ENCODE measurements around the gene DNER. TPM values are rescaled to one million over a fixed set of nuclear protein-coding genes. Genes with fewer than 3 reads are reported as not detected.
"Not testable (repeated sequence)": the region's sequence is repeated elsewhere in the genome, so short reads cannot be mapped to it uniquely, and the experiment has no call there.

The DNER gene
- total and polyA plus RNA-seq, 4 donors: 56.5 to 446 (median 269) TPM

DNA sequence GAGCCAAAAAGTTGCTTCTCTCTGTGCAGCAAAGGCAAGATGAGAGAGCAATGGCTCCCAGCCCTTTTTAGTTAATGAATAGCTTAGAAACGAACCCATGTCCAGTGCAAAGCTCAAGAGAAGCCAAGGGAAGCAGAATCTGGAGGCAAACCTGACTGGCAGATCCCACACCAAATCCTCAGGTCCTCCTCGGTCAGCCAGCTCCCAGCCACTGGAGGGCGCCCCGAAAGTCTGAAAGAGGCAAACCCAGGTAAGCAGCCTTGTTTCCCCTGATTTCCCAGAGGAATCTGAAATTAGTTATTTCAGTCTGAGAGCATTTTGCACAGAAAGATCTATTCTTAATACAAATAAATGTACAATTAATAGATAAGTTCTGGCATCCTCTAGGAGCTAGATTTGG lies 372.0 kb downstream of the DNER start:
- Histone ChIP-seq H3K9me3 (ENCODE audit: control insufficient read depth, insufficient read depth, low read length) (no peaks in the 10 kb centered on the region), H3K27me3 (ENCODE audit: control insufficient read depth, insufficient read depth, low read length) (no peaks in the 10 kb centered on the region), H3K36me3 (ENCODE audit: control insufficient read depth, insufficient read depth, low read length) (peaks cover 3% of the 10 kb centered on the region), H3K27ac (ENCODE audit: low read depth, low read length) (no peak overlapping the region), H3K4me1 (ENCODE audit: control insufficient read depth, insufficient read depth, low read length) (no peaks in the 10 kb centered on the region), H3K4me3 (ENCODE audit: low read depth, low read length) (no peak overlapping the region)
- WGBS (ENCODE audit: insufficient coverage): 45% methylated on average over 1 of the region's 4 CpGs
- DNase-seq (ENCODE audit: low read depth in 4 of 6, low spot score in 6 of 6): peak in 3 of 6 donors; percentile 4 to 26 (median 23)

DNA sequence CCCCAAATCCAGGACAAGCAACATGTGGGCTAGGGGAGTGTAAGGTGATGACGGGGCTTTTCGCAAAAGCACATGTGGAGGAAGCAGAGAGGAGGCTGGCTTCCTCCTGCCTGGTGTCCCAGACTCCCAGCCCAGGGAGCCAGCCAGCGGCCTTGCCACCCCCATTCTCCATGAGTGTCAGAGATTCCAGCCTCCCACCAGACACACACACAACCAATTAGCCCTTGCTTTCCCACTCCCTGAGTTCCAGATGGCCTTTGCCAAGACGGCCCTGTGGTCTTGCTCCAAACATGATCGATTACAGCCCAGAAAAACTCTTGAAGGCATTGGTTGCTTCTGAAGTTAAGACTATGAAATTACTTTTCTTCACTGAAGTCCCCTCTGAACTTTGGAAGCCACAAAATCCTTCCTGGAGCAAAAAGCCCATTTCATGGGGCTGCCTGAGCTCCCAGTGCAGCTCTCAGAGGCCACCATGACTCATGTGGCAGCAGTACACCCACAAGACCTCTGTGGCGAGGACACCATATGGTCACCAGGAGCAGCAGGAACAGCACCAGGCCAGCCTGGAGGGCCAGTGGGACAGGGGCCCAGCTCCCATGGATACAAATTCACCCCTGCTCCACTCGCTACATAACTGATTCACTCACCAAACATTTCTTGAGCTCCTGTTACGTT lies 374.1 kb downstream of the DNER start:
- H3K36me3 ChIP-seq (ENCODE audit: control insufficient read depth, insufficient read depth, low read length): peaks cover 3% of the 10 kb centered on the region
- peaks cover 6% of the 10 kb centered on the region for H3K4me1 ChIP-seq (ENCODE audit: control insufficient read depth, insufficient read depth, low read length)
- 97% methylated on average over 5 of the region's 8 CpGs for WGBS (ENCODE audit: insufficient coverage)
- H3K9me3 ChIP-seq (ENCODE audit: control insufficient read depth, insufficient read depth, low read length): no peaks in the 10 kb centered on the region
- no peak overlapping the region for H3K27ac ChIP-seq (ENCODE audit: low read depth, low read length)
- no peaks in the 10 kb centered on the region for H3K27me3 ChIP-seq (ENCODE audit: control insufficient read depth, insufficient read depth, low read length)
- no peak for DNase-seq (ENCODE audit: low read depth in 4 of 6, low spot score in 6 of 6)
- H3K4me3 ChIP-seq (ENCODE audit: low read depth, low read length): no peak overlapping the region

GRCh38 chr2:229339618-229340017 lies 374.7 kb downstream of the DNER start:
- peaks cover 3% of the 10 kb centered on the region for H3K36me3 ChIP-seq (ENCODE audit: control insufficient read depth, insufficient read depth, low read length)
- H3K27me3 ChIP-seq (ENCODE audit: control insufficient read depth, insufficient read depth, low read length): no peaks in the 10 kb centered on the region
- no peak for DNase-seq (ENCODE audit: low read depth in 4 of 6, low spot score in 6 of 6)
- H3K4me1 ChIP-seq (ENCODE audit: control insufficient read depth, insufficient read depth, low read length): peaks cover 6% of the 10 kb centered on the region
- H3K4me3 ChIP-seq (ENCODE audit: low read depth, low read length): no peak overlapping the region
- no peak overlapping the region for H3K27ac ChIP-seq (ENCODE audit: low read depth, low read length)
- no peaks in the 10 kb centered on the region for H3K9me3 ChIP-seq (ENCODE audit: control insufficient read depth, insufficient read depth, low read length)
- WGBS (ENCODE audit: insufficient coverage): 92% methylated on average over 4 of the region's 5 CpGs

GRCh38 chr2:229339171-229339570 lies 375.2 kb downstream of the DNER start:
- not testable (repeated sequence) for H3K27me3 ChIP-seq (ENCODE audit: control insufficient read depth, insufficient read depth, low read length); H3K27ac ChIP-seq (ENCODE audit: low read depth, low read length); H3K36me3 ChIP-seq (ENCODE audit: control insufficient read depth, insufficient read depth, low read length); H3K4me3 ChIP-seq (ENCODE audit: low read depth, low read length); H3K9me3 ChIP-seq (ENCODE audit: control insufficient read depth, insufficient read depth, low read length); DNase-seq (ENCODE audit: low read depth in 4 of 6, low spot score in 6 of 6); H3K4me1 ChIP-seq (ENCODE audit: control insufficient read depth, insufficient read depth, low read length)
- WGBS (ENCODE audit: insufficient coverage): no CpG with 5 or more reads among the region's 4 CpGs

DNA sequence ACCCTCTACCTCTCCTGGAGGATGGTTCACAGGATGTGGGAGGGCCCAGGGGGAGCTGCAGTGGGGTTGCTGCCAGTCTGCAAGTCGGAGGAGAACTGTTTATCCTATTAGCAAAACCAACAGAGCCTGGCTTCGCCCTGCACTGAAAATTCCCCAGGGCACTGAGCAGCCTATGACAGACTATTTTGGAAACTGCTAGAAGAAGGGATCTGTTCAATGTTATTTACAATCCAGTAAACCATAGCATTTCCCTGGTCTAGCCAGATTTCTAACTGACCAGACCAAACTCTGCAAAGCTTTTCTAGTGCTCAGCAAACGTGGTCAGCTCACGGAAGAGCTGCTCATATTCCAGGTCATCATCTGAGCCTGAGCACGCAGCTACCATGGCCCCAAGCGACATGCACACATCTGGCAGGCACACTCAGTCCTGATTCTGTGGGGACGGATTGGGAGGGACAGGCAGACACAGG lies 378.4 kb downstream of the DNER start:
- 81% methylated on average over 5 of the region's 7 CpGs for WGBS (ENCODE audit: insufficient coverage)
- no peak overlapping the region for H3K4me3 ChIP-seq (ENCODE audit: low read depth, low read length)
- no peaks in the 10 kb centered on the region for H3K27me3 ChIP-seq (ENCODE audit: control insufficient read depth, insufficient read depth, low read length)
- peaks cover 3% of the 10 kb centered on the region for H3K36me3 ChIP-seq (ENCODE audit: control insufficient read depth, insufficient read depth, low read length)
- no peaks in the 10 kb centered on the region for H3K9me3 ChIP-seq (ENCODE audit: control insufficient read depth, insufficient read depth, low read length)
- no peak overlapping the region for H3K27ac ChIP-seq (ENCODE audit: low read depth, low read length)
- H3K4me1 ChIP-seq (ENCODE audit: control insufficient read depth, insufficient read depth, low read length): peaks cover 6% of the 10 kb centered on the region
- DNase-seq (ENCODE audit: low read depth in 4 of 6, low spot score in 6 of 6): peak in 1 of 6 donors; percentile 64

DNA sequence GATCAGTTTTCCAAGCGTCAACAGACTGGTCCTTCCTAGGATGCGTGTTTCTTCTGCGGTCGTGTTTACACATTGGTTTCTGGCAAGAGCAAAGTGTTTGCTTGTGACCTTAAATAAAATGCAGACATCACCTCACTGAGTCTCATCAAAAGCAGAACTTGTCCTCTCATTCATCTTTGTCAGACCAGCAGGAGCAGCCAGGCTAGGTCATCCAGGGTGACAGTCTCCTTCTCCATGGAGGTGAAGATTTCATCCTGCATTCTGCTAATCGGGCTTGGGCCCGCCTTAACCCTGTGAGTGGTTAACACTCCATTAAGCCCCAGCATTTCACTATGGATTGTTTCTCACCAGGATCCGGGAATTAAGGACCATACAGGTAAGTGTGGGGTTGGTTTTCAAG lies 379.0 kb downstream of the DNER start:
- no peaks in the 10 kb centered on the region for H3K27me3 ChIP-seq (ENCODE audit: control insufficient read depth, insufficient read depth, low read length)
- WGBS (ENCODE audit: insufficient coverage): 67% methylated on average over 3 of the region's 7 CpGs
- no peak for DNase-seq (ENCODE audit: low read depth in 4 of 6, low spot score in 6 of 6)
- no peaks in the 10 kb centered on the region for H3K9me3 ChIP-seq (ENCODE audit: control insufficient read depth, insufficient read depth, low read length)
- no peak overlapping the region for H3K4me3 ChIP-seq (ENCODE audit: low read depth, low read length)
- H3K36me3 ChIP-seq (ENCODE audit: control insufficient read depth, insufficient read depth, low read length): peaks cover under 1% of the 10 kb centered on the region
- H3K27ac ChIP-seq (ENCODE audit: low read depth, low read length): no peak overlapping the region
- H3K4me1 ChIP-seq (ENCODE audit: control insufficient read depth, insufficient read depth, low read length): peaks cover 6% of the 10 kb centered on the region

GRCh38 chr2:229330952-229331351 lies 383.4 kb downstream of the DNER start:
- DNase-seq (ENCODE audit: low read depth in 4 of 6, low spot score in 6 of 6): peak in 1 of 6 donors; percentile 22
- WGBS (ENCODE audit: insufficient coverage): 78% methylated on average over 2 of the region's 5 CpGs
- peaks cover 3% of the 10 kb centered on the region for H3K4me1 ChIP-seq (ENCODE audit: control insufficient read depth, insufficient read depth, low read length)
- no peaks in the 10 kb centered on the region for H3K36me3 ChIP-seq (ENCODE audit: control insufficient read depth, insufficient read depth, low read length)
- H3K4me3 ChIP-seq (ENCODE audit: low read depth, low read length): no peak overlapping the region
- no peaks in the 10 kb centered on the region for H3K27me3 ChIP-seq (ENCODE audit: control insufficient read depth, insufficient read depth, low read length)
- H3K9me3 ChIP-seq (ENCODE audit: control insufficient read depth, insufficient read depth, low read length): no peaks in the 10 kb centered on the region
- H3K27ac ChIP-seq (ENCODE audit: low read depth, low read length): no peak overlapping the region

DNA sequence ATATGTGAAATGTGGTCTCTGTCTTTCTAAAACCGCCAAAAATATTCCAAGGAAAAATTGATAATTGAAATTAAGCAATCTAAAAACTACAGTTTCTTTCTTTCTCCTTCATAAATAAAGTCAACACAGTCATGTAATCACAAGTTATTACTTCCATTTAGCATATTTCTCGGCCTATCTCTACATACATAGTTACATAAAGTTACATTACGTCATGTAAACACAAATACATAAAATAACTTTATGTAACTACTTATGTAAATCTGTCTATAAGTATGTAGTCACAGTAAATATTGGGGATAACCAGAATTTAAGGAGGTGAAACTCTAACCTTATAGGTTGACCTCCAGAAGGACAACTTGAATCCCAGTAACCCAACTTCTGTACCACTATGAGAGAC lies 394.8 kb downstream of the DNER start:
- H3K9me3 ChIP-seq (ENCODE audit: control insufficient read depth, insufficient read depth, low read length): peaks cover 1% of the 10 kb centered on the region
- H3K27ac ChIP-seq (ENCODE audit: low read depth, low read length): no peak overlapping the region
- no peaks in the 10 kb centered on the region for H3K4me1 ChIP-seq (ENCODE audit: control insufficient read depth, insufficient read depth, low read length)
- no peak for DNase-seq (ENCODE audit: low read depth in 4 of 6, low spot score in 6 of 6)
- no CpG with 5 or more reads among the region's 3 CpGs for whole genome bisulfite sequencing (ENCODE audit: insufficient coverage)
- H3K36me3 ChIP-seq (ENCODE audit: control insufficient read depth, insufficient read depth, low read length): no peaks in the 10 kb centered on the region
- no peak overlapping the region for H3K4me3 ChIP-seq (ENCODE audit: low read depth, low read length)
- H3K27me3 ChIP-seq (ENCODE audit: control insufficient read depth, insufficient read depth, low read length): no peaks in the 10 kb centered on the region

DNA sequence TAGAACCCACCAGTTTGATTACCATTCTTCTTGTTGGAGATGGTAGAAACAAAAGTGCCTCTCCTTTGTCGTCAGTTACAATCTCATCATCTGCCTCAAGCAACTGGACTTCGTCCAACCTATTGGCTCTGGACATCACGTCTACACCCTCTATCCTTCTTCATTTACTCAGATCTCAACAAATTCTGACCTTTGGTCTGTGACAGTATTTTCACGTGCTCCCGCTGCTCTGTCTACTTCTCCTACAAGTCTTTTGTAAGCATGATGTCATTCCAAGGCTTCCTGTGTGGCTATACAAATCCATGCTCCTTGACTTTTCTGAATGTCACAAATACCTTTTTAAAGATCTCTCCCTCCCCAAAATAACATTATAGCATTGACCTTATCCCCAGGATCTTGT lies 400.2 kb downstream of the DNER start:
- H3K9me3 ChIP-seq (ENCODE audit: control insufficient read depth, insufficient read depth, low read length): no peaks in the 10 kb centered on the region
- H3K27ac ChIP-seq (ENCODE audit: low read depth, low read length): no peak overlapping the region
- no peaks in the 10 kb centered on the region for H3K36me3 ChIP-seq (ENCODE audit: control insufficient read depth, insufficient read depth, low read length)
- no peaks in the 10 kb centered on the region for H3K27me3 ChIP-seq (ENCODE audit: control insufficient read depth, insufficient read depth, low read length)
- no peak overlapping the region for H3K4me3 ChIP-seq (ENCODE audit: low read depth, low read length)
- 93% methylated on average over 5 of the region's 5 CpGs for WGBS (ENCODE audit: insufficient coverage)
- H3K4me1 ChIP-seq (ENCODE audit: control insufficient read depth, insufficient read depth, low read length): no peaks in the 10 kb centered on the region
- no peak for DNase-seq (ENCODE audit: low read depth in 4 of 6, low spot score in 6 of 6)

DNA sequence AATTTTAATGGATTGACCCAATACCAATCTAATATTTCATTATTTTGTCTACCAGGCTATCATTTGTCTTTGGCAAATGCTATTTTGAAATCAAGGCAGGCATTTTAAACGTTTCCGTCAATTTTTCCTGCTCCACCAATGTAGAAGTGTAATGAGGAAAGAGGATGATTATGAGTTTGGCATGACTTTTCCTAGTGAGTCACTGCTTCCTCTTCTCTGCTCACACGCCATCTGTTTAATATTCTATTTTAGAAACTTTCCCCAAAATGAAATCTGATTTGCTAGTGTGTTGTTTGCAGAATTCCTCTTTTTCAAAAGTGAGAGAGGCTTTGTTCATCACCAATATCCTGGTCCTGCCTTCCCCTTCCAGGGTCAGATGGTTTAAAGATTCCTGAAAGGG lies 400.8 kb downstream of the DNER start:
- Histone ChIP-seq H3K36me3 (ENCODE audit: control insufficient read depth, insufficient read depth, low read length) (no peaks in the 10 kb centered on the region), H3K4me1 (ENCODE audit: control insufficient read depth, insufficient read depth, low read length) (no peaks in the 10 kb centered on the region), H3K4me3 (ENCODE audit: low read depth, low read length) (no peak overlapping the region), H3K27ac (ENCODE audit: low read depth, low read length) (no peak overlapping the region), H3K9me3 (ENCODE audit: control insufficient read depth, insufficient read depth, low read length) (no peaks in the 10 kb centered on the region), H3K27me3 (ENCODE audit: control insufficient read depth, insufficient read depth, low read length) (no peaks in the 10 kb centered on the region)
- no CpG with 5 or more reads among the region's 3 CpGs for WGBS (ENCODE audit: insufficient coverage)
- DNase-seq (ENCODE audit: low read depth in 4 of 6, low spot score in 6 of 6): peak in 1 of 6 donors; percentile 47

Measured in spinal cord (tissue), 10 donors.